Smooth muscle cell (in vitro differentiated cells): ENCODE measurements around the gene ANOS1. TPM values are rescaled to one million over a fixed set of nuclear protein-coding genes. Genes with fewer than 3 reads are reported as not detected.

Experiments
- DNase-seq: peaks from one replicate; lab custom pipeline; 2025; ENCODE audit not compliant: unreplicated experiment; lab: John Stamatoyannopoulos, UW
- H2AFZ ChIP-seq: fragments of 200-600 bp; sonication (generic); 2 replicates; pipeline ENCODE4 v1.6.0; 2016; ENCODE audit warnings: antibody characterized with exemption, low read depth, mild to moderate bottlenecking
- H3F3A ChIP-seq: fragments of 200-600 bp; sonication (generic); 2 replicates; pipeline ENCODE4 v1.6.0; 2017; ENCODE audit warnings: antibody characterized with exemption, low read depth
- H3K27ac ChIP-seq: fragments of 200-600 bp; sonication (generic); 2 replicates; pipeline ENCODE4 v1.5.1; 2016; ENCODE audit warnings: low read depth, mild to moderate bottlenecking
- H3K27me3 ChIP-seq: fragments of 200-600 bp; sonication (generic); 2 replicates; pipeline ENCODE4 v1.6.1; 2016; ENCODE audit warnings: low read depth, mild to moderate bottlenecking
- H3K36me3 ChIP-seq: fragments of 200-600 bp; sonication (generic); 2 replicates; pipeline ENCODE4 v1.5.1; 2016; ENCODE audit warnings: low read depth
- H3K4me1 ChIP-seq: fragments of 200-600 bp; sonication (generic); 2 replicates; pipeline ENCODE4 v1.5.1; 2016; ENCODE audit warnings: low read depth
- H3K4me2 ChIP-seq: fragments of 200-600 bp; sonication (generic); 2 replicates; pipeline ENCODE4 v1.6.0; 2016; ENCODE audit warnings: mild to moderate bottlenecking
- H3K4me3 ChIP-seq: fragments of 200-600 bp; sonication (generic); 2 replicates; pipeline ENCODE4 v1.5.1; 2016; ENCODE audit warnings: mild to moderate bottlenecking
- H3K79me2 ChIP-seq: fragments of 200-600 bp; sonication (generic); 2 replicates; pipeline ENCODE4 v1.6.0; 2016; ENCODE audit warnings: low read depth, mild to moderate bottlenecking
- H3K9ac ChIP-seq: fragments of 200-600 bp; sonication (generic); 2 replicates; pipeline ENCODE4 v1.6.0; 2016; ENCODE audit warnings: low read depth
- H3K9me3 ChIP-seq: fragments of 200-600 bp; sonication (generic); replicated peaks from 2 replicates; pipeline ENCODE4 v1.5.1; 2016; ENCODE audit warnings: low read depth
- H4K20me1 ChIP-seq: fragments of 200-600 bp; sonication (generic); 2 replicates; pipeline ENCODE4 v1.6.0; 2016; ENCODE audit warnings: low read depth
- WGBS: methylation state at CpG from one replicate; pipeline ENCODE4 v1.1.7; 2016; ENCODE audit warnings: low lambda C conversion rate; 5-methylcytosine and 5-hydroxymethylcytosine counted together
- polyA plus RNA-seq: library from polyadenylated mRNA; unstranded; fragments of >200 nt; fragmentation: Nextera tagmentation; extraction: Ambion mirVana; gene quantifications from 2 replicates; pipeline ENCODE4 v1.2.1, GENCODE V29; 2016
- total RNA-seq: library from RNA; depleted of rRNA; stranded (reverse); fragments of >200 nt; gene quantifications from 2 replicates; pipeline ENCODE4 v1.2.3, GENCODE V29; 2014
- TF ChIP-seq, protein P1 (sequence below): fragments of 200-600 bp; sonication (generic); IDR thresholded peaks from 2 replicates; pipeline ENCODE4 v1.5.1; 2017; ENCODE audit warnings: borderline replicate concordance, mild to moderate bottlenecking, antibody characterized with exemption; ENCODE audit not compliant: insufficient read depth, poor library complexity, severe bottlenecking

ANOS1 gene
- total and polyA plus RNA-seq, 2 experiments from 2014 or later: 29.9 to 73.9 TPM

DNA sequence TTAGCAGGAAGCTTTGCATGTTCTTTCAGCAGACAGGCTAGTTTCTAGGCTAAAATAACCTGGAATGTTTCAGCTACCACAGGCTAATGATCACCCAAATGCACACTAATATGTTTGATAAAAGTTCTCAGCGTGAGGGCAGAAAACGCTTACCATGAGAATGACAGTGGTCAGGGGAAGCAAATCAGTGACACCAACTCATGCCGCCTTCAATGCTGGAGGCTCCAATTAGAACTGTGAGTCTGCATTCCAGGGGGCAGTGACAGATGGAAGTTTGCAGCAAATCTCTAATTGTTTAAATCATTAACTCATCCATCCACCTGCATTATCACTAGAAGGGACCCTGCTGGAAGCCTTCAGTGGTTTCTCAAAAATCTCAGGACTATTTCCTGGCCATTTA lies 43.2 kb downstream of the ANOS1 start:
- no peaks in the 10 kb centered on the region for H3K27me3 ChIP-seq
- H3K36me3 ChIP-seq: no peaks in the 10 kb centered on the region
- no peak overlapping the region for H3K4me2 ChIP-seq
- H3K9ac ChIP-seq: no peak overlapping the region
- H3K4me3 ChIP-seq: no peak overlapping the region
- WGBS: 38% methylated on average over 3 of the region's 3 CpGs
- H3K79me2 ChIP-seq: no peaks in the 10 kb centered on the region
- H3K9me3 ChIP-seq: no peaks in the 10 kb centered on the region
- H4K20me1 ChIP-seq: no peaks in the 10 kb centered on the region
- H3K27ac ChIP-seq: no peak overlapping the region
- H3K4me1 ChIP-seq: peaks cover 18% of the 10 kb centered on the region
- H3F3A ChIP-seq: no peaks in the 10 kb centered on the region
- no peak for DNase-seq
- TF ChIP-seq, protein P1, sequence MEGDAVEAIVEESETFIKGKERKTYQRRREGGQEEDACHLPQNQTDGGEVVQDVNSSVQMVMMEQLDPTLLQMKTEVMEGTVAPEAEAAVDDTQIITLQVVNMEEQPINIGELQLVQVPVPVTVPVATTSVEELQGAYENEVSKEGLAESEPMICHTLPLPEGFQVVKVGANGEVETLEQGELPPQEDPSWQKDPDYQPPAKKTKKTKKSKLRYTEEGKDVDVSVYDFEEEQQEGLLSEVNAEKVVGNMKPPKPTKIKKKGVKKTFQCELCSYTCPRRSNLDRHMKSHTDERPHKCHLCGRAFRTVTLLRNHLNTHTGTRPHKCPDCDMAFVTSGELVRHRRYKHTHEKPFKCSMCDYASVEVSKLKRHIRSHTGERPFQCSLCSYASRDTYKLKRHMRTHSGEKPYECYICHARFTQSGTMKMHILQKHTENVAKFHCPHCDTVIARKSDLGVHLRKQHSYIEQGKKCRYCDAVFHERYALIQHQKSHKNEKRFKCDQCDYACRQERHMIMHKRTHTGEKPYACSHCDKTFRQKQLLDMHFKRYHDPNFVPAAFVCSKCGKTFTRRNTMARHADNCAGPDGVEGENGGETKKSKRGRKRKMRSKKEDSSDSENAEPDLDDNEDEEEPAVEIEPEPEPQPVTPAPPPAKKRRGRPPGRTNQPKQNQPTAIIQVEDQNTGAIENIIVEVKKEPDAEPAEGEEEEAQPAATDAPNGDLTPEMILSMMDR: no peak
- no peak overlapping the region for H2AFZ ChIP-seq

DNA sequence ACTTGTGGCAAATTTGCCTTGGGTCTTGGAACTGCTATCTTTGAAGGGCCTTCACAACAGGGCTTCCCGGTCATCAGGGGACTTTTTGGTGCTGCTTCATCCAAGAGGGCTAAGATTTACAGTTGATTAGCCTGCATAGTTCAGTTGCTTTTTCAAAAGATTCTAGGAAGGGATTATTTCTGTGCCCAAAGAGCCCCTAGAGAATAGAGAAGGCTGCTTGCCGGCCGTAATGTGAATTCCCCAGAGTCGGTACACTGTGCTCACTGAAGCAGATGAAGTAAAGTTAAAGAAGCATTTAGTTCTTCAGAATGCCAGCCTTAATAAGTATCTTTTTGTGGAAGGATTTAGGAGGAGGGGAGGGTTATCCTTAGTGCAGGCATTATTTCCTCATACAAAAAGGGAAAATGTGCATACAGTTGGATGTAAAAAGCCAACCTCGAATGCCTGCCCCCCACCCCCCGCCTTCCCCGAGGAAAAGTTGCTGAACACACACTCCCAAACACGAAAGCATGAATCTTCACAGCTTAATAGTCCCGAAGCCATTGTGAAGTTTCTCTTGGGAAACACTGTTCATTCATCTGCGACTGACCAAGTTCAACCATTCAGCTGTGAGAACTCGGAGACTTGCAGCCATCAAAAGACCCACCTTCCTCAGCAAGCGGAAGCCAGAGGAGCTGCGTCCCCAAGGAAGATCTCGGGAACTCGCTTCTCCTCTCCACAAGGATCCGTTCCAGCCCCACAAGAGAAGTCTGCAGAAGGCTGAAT lies 47.6 kb downstream of the ANOS1 start:
- no peaks in the 10 kb centered on the region for H3K9me3 ChIP-seq
- H4K20me1 ChIP-seq: no peaks in the 10 kb centered on the region
- no peak overlapping the region for H3K27ac ChIP-seq
- no peak overlapping the region for H2AFZ ChIP-seq
- H3K27me3 ChIP-seq: no peaks in the 10 kb centered on the region
- peaks cover 23% of the 10 kb centered on the region for H3K4me1 ChIP-seq
- no peak for DNase-seq
- no peaks in the 10 kb centered on the region for H3F3A ChIP-seq
- H3K36me3 ChIP-seq: no peaks in the 10 kb centered on the region
- WGBS: 76% methylated on average over 16 of the region's 16 CpGs
- H3K79me2 ChIP-seq: no peaks in the 10 kb centered on the region
- H3K4me3 ChIP-seq: no peak overlapping the region
- TF ChIP-seq, protein P1: no peak
- no peak overlapping the region for H3K4me2 ChIP-seq
- H3K9ac ChIP-seq: no peak overlapping the region

DNA sequence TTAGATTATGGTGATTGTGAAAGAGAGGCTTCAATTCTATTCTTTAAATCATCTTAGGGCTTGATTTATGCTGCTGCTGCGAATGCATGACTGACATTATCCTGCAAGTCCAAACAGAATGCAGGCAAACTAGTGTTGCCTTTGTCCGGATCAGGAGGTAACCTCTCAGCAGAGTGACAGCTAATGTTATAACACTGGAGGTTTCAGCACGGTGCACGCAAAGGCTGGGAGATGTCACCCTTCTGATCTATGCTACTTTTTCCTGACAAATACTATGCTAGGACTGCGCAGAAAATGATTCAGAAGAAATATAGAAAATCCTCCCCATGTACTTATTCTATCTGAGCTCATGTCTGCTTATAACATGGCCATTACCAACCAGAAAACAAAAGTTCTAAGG lies 48.2 kb downstream of the ANOS1 start:
- 71% methylated on average over 5 of the region's 5 CpGs for WGBS
- Histone ChIP-seq H2AFZ (no peak overlapping the region), H3K4me2 (no peak overlapping the region), H3K27me3 (no peaks in the 10 kb centered on the region), H3K9ac (no peak overlapping the region), H4K20me1 (no peaks in the 10 kb centered on the region), H3K4me1 (peaks cover 23% of the 10 kb centered on the region), H3K36me3 (no peaks in the 10 kb centered on the region), H3K27ac (no peak overlapping the region), H3K4me3 (no peak overlapping the region), H3K9me3 (no peaks in the 10 kb centered on the region), H3K79me2 (no peaks in the 10 kb centered on the region), H3F3A (no peaks in the 10 kb centered on the region)
- TF ChIP-seq, protein P1: no peak
- DNase-seq: no peak

DNA sequence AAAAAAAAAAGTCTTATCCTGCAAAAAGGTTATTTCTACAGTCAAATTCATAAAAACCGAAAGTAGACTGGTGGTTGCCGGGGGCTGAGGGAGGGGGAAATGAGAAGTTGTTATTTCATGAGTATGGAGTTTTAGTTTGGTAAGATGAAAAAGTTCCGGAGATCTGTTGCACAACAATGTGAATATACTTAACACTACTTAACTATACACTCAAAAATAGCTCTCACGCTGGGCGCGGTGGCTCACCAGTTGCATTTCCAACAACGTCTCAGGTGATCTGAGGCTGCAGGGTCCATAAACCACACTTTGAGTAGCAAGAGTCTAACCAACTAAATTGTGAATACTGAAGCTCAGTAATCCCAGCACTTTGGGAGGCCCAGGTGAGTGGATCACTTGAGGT lies 52.4 kb downstream of the ANOS1 start:
- Histone ChIP-seq H3K9ac (no peak overlapping the region), H3K27me3 (no peaks in the 10 kb centered on the region), H3K4me3 (no peak overlapping the region), H4K20me1 (no peaks in the 10 kb centered on the region), H3F3A (no peaks in the 10 kb centered on the region), H3K27ac (no peak overlapping the region), H2AFZ (no peak overlapping the region), H3K9me3 (no peaks in the 10 kb centered on the region), H3K36me3 (no peaks in the 10 kb centered on the region), H3K4me2 (no peak overlapping the region), H3K79me2 (no peaks in the 10 kb centered on the region), H3K4me1 (peaks cover 5% of the 10 kb centered on the region)
- WGBS: 92% methylated on average over 7 of the region's 7 CpGs
- TF ChIP-seq, protein P1: no peak
- no peak for DNase-seq
